ENCODE measurements around the gene SMIM29. TPM values are rescaled to one million over a fixed set of nuclear protein-coding genes. Genes with fewer than 3 reads are reported as not detected.

The SMIM29 gene
- total and polyA plus RNA-seq, 2 experiments from 2014 or later: 5.0 to 15.9 TPM

DNA sequence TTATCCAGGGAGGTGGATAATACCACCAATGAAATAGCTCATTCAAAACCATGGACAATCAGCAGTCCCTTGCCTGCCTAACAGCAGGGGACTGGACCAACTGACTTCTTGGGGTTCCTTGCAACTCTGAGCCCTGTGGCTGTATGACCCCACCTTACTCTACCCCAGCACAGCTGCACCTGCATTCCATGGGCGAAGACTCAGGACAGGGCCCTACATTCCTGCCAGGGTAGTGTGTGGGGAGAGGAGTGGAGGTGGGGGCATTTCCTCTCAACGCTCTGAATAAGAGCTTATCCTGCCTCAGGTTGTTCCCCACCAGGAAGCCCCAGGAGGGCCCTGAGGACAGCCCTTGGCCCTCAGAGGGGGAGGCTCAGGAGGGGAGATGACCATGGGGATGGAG, 42.9 kb downstream of the SMIM29 start (continued):
- TF ChIP-seq, protein P1, sequence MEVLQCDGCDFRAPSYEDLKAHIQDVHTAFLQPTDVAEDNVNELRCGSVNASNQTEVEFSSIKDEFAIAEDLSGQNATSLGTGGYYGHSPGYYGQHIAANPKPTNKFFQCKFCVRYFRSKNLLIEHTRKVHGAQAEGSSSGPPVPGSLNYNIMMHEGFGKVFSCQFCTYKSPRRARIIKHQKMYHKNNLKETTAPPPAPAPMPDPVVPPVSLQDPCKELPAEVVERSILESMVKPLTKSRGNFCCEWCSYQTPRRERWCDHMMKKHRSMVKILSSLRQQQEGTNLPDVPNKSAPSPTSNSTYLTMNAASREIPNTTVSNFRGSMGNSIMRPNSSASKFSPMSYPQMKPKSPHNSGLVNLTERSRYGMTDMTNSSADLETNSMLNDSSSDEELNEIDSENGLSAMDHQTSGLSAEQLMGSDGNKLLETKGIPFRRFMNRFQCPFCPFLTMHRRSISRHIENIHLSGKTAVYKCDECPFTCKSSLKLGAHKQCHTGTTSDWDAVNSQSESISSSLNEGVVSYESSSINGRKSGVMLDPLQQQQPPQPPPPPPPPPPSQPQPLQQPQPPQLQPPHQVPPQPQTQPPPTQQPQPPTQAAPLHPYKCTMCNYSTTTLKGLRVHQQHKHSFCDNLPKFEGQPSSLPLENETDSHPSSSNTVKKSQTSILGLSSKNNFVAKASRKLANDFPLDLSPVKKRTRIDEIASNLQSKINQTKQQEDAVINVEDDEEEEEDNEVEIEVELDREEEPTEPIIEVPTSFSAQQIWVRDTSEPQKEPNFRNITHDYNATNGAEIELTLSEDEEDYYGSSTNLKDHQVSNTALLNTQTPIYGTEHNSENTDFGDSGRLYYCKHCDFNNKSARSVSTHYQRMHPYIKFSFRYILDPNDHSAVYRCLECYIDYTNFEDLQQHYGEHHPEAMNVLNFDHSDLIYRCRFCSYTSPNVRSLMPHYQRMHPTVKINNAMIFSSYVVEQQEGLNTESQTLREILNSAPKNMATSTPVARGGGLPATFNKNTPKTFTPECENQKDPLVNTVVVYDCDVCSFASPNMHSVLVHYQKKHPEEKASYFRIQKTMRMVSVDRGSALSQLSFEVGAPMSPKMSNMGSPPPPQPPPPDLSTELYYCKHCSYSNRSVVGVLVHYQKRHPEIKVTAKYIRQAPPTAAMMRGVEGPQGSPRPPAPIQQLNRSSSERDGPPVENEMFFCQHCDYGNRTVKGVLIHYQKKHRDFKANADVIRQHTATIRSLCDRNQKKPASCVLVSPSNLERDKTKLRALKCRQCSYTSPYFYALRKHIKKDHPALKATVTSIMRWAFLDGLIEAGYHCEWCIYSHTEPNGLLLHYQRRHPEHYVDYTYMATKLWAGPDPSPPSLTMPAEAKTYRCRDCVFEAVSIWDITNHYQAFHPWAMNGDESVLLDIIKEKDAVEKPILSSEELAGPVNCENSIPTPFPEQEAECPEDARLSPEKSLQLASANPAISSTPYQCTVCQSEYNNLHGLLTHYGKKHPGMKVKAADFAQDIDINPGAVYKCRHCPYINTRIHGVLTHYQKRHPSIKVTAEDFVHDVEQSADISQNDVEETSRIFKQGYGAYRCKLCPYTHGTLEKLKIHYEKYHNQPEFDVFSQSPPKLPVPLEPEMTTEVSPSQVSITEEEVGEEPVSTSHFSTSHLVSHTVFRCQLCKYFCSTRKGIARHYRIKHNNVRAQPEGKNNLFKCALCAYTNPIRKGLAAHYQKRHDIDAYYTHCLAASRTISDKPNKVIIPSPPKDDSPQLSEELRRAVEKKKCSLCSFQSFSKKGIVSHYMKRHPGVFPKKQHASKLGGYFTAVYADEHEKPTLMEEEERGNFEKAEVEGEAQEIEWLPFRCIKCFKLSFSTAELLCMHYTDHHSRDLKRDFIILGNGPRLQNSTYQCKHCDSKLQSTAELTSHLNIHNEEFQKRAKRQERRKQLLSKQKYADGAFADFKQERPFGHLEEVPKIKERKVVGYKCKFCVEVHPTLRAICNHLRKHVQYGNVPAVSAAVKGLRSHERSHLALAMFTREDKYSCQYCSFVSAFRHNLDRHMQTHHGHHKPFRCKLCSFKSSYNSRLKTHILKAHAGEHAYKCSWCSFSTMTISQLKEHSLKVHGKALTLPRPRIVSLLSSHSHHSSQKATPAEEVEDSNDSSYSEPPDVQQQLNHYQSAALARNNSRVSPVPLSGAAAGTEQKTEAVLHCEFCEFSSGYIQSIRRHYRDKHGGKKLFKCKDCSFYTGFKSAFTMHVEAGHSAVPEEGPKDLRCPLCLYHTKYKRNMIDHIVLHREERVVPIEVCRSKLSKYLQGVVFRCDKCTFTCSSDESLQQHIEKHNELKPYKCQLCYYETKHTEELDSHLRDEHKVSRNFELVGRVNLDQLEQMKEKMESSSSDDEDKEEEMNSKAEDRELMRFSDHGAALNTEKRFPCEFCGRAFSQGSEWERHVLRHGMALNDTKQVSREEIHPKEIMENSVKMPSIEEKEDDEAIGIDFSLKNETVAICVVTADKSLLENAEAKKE (CRISPR knock-in tag; IDR thresholded peaks at IDR 0.05): no peak
- no peak for TF ChIP-seq EZH2 (IDR thresholded peaks at IDR 0.05; ENCODE audit: low read depth, unreplicated experiment)
- no peak for TF ChIP-seq POLR2AphosphoS5 (IDR thresholded peaks at IDR 0.05; ENCODE audit: low read depth)
- no peak for TF ChIP-seq EZH2phosphoT487 (IDR thresholded peaks at IDR 0.05; ENCODE audit: unreplicated experiment)
- TF ChIP-seq JUNB (IDR thresholded peaks at IDR 0.05; ENCODE audit: unreplicated experiment): no peak
- TF ChIP-seq, protein P2, sequence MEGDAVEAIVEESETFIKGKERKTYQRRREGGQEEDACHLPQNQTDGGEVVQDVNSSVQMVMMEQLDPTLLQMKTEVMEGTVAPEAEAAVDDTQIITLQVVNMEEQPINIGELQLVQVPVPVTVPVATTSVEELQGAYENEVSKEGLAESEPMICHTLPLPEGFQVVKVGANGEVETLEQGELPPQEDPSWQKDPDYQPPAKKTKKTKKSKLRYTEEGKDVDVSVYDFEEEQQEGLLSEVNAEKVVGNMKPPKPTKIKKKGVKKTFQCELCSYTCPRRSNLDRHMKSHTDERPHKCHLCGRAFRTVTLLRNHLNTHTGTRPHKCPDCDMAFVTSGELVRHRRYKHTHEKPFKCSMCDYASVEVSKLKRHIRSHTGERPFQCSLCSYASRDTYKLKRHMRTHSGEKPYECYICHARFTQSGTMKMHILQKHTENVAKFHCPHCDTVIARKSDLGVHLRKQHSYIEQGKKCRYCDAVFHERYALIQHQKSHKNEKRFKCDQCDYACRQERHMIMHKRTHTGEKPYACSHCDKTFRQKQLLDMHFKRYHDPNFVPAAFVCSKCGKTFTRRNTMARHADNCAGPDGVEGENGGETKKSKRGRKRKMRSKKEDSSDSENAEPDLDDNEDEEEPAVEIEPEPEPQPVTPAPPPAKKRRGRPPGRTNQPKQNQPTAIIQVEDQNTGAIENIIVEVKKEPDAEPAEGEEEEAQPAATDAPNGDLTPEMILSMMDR (conservative IDR thresholded peaks at IDR 0.05; ENCODE audit: low read depth in 2 of 2): no peak
- TF ChIP-seq CREB1 (CRISPR knock-in tag; IDR thresholded peaks at IDR 0.05; ENCODE audit: low read depth): no peak
- TF ChIP-seq ETS1 (IDR thresholded peaks at IDR 0.05): no peak

All from GM23338 (cell line).